Lung (tissue), 12 donors: ENCODE results near the gene TEX101. TPM values are rescaled to one million over a fixed set of nuclear protein-coding genes. Genes with fewer than 3 reads are reported as not detected.

Experiments used
- ATAC-seq: fragments of 200-7000 bp; cut with Tn5 transposase; one replicate; pipeline ENCODE4 v1.9.1; 2020; ENCODE audit warnings: moderate number of reproducible peaks; ENCODE audit not compliant: insufficient read depth, low FRiP score
- DNase-seq, 3 donors: peaks; one replicate each; pipeline ENCODE4 v3.0.0-alpha.2; 2013 to 2017
- H3K27ac ChIP-seq, 2 donors: one replicate each; pipeline ENCODE4 v1.5.1; 2013; ENCODE audit warnings: mild to moderate bottlenecking in 2 of 2, moderate library complexity in 2 of 2, control low read depth in 1 of 2, inconsistent platforms in 1 of 2, low read depth in 1 of 2, low read length in 1 of 2
- H3K27me3 ChIP-seq, 3 donors: one replicate each; pipeline ENCODE4 v1.5.1; 2013; ENCODE audit warnings: low read length in 2 of 3; ENCODE audit not compliant: control insufficient read depth in 3 of 3, insufficient read depth in 3 of 3
- H3K36me3 ChIP-seq, 4 donors: one replicate each; pipeline ENCODE4 v1.5.1; 2013; ENCODE audit warnings: low read length in 4 of 4, mild to moderate bottlenecking in 1 of 4, moderate library complexity in 1 of 4; ENCODE audit not compliant: control insufficient read depth in 4 of 4, insufficient read depth in 4 of 4
- H3K4me1 ChIP-seq, 5 donors: one replicate each; pipeline ENCODE4 v1.5.1; 2013; ENCODE audit warnings: low read length in 5 of 5, mild to moderate bottlenecking in 2 of 5, moderate library complexity in 1 of 5; ENCODE audit not compliant: control insufficient read depth in 5 of 5, insufficient read depth in 5 of 5
- H3K4me3 ChIP-seq: one replicate; pipeline ENCODE4 v1.5.1; 2013; ENCODE audit warnings: mild to moderate bottlenecking, control low read depth, moderate library complexity
- H3K9ac ChIP-seq, 2 donors: one replicate each; pipeline ENCODE4 v1.5.1; 2013; ENCODE audit warnings: low read length in 2 of 2, control low read depth in 1 of 2; ENCODE audit not compliant: insufficient read depth in 1 of 2
- H3K9me3 ChIP-seq, 4 donors: one replicate each; pipeline ENCODE4 v1.5.1; 2013; ENCODE audit warnings: low read length in 3 of 4, mild to moderate bottlenecking in 1 of 4, moderate library complexity in 1 of 4; ENCODE audit not compliant: control insufficient read depth in 4 of 4, insufficient read depth in 3 of 4
- CTCF ChIP-seq: IDR thresholded peaks from 2 replicates; pipeline ENCODE4 v1.5.1; 2012; ENCODE audit warnings: mild to moderate bottlenecking; ENCODE audit errors: control extremely low read depth, extremely low read depth
- WGBS, 2 donors: extraction: QIAGEN DNeasy Blood & Tissue Kit; methylation state at CpG; one replicate each; pipeline ENCODE4 v1.1.7; 2013; 5-methylcytosine and 5-hydroxymethylcytosine counted together
- polyA plus RNA-seq, 2 donors: library from polyadenylated mRNA; stranded (reverse); fragments of 200-250 nt; gene quantifications; one replicate each; pipeline ENCODE4 v1.2.1, GENCODE V29; 2013
- total RNA-seq, 2 donors: library from RNA; depleted of rRNA in 1 of 2; stranded (reverse); fragments of >200 nt in 1 of 2; gene quantifications; one replicate each; pipeline ENCODE4 v1.2.1, GENCODE V29; 2014 to 2021
- donor health status: control.
- donor health status: control.
- donor health status: Bipolar disorder and iron deficiency.
- donor health status: healthy.
- donor health status: DM: yes; HTN: yes; CAD: no.

Gene TEX101
- total and polyA plus RNA-seq, 4 donors, result not detected

- H3K4me1 ChIP-seq, result no peaks in the 10 kb centered on the region
- H3K9me3 ChIP-seq, result no peaks in the 10 kb centered on the region
- 42% methylated on average over 10 of the region's 10 CpGs for WGBS, 2 donors
- no peak for TF ChIP-seq CTCF
- H3K36me3 ChIP-seq, result no peaks in the 10 kb centered on the region
- DNase-seq, result no peak
- no peak overlapping the region for H3K4me3 ChIP-seq
- no peak overlapping the region for H3K9ac ChIP-seq
- H3K27me3 ChIP-seq, result no peaks in the 10 kb centered on the region
- ATAC-seq, result no peak
- H3K27ac ChIP-seq, result no peak overlapping the region
Measured at GRCh38 chr19:43455321-43456113, 40.8 kb downstream of the TEX101 start.

DNA sequence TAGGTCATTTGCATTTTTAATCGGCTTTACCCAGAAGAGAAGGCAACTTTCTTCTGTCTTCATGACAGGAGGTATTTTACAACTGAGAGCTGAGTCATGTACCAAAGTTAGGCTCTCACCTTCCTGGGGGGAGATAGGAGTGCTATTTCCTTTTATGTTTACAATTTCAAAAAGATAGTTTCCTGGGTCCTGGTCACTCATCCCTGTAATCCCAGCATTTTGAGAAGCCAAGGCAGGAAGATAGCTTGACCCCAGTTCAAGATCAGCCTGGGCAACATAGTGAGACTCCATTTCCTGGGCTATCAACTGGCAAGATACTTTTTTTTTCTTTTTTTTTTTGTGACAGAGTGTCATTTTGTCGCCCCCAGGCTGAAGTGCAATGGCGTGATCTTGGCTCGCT, 43.1 kb downstream of the TEX101 start:
- Histone ChIP-seq H3K4me1 (peaks cover 0 to under 1% (median 0%) of the 10 kb centered on the region in 5 donors), H3K36me3 (no peaks in the 10 kb centered on the region), H3K27me3 (no peaks in the 10 kb centered on the region), H3K9ac (no peak overlapping the region), H3K27ac (no peak overlapping the region), H3K9me3 (no peaks in the 10 kb centered on the region), H3K4me3 (no peak overlapping the region)
- no peak for DNase-seq
- ATAC-seq, result no peak
- no peak for TF ChIP-seq CTCF
- 86 to 90% methylated on average over 4 of the region's 4 CpGs for WGBS, 2 donors

DNA sequence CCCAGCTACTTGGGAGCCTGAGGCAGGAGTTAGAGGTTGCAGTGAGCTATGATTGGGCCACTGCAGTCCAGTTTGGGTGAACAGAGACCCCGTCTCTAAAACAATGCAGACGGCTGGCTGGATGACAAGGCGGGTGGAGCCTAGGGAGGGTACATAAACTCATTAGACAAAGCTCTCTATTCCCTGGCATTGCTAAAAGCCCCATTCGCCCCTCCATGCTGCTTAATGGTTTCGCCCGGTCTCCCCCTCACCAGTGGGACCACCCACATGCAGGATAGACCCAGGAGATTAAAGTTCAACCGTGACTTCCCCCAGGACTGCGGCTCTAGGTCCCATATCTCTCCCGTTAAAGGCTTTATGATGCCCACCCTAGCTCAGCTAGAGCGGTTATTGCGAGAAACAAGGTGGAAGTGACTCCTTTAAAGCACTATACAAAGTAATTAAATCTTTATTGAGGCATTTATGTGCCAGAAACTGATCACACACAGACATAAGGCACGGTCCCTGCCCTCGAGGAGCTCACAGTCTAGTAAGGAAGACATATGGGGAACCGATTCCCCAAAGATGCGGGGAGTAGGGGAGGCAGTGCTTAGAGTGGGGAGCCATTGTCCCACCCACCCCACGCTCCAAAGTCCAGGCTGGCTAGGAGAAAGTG, 45.8 kb downstream of the TEX101 start:
- Histone ChIP-seq H3K36me3 (no peaks in the 10 kb centered on the region), H3K9me3 (no peaks in the 10 kb centered on the region), H3K4me1 (peaks cover 0 to 9% (median 0%) of the 10 kb centered on the region in 5 donors), H3K4me3 (no peak overlapping the region), H3K27me3 (peaks cover 0 to 5% (median 4%) of the 10 kb centered on the region in 3 donors), H3K27ac (no peak overlapping the region), H3K9ac (no peak overlapping the region)
- 88 to 89% methylated on average over 16 of the region's 16 CpGs for WGBS, 2 donors
- TF ChIP-seq CTCF, result no peak
- DNase-seq, result no peak
- no peak for ATAC-seq
